Activated CD4-positive, alpha-beta T cell treated with anti-CD3 and anti-CD28 coated beads, Interleukin-2, amount 50 U/mL, for 1 hour (primary cell): ENCODE results near the gene PGS1.
"Not testable (repeated sequence)": the region's sequence is repeated elsewhere in the genome, so short reads cannot be mapped to it uniquely, and the experiment has no call there.

Experiments used
- DNase-seq: peaks from one replicate; pipeline ENCODE4 v3.0.0-alpha.2; 2020

Gene PGS1

GRCh38 chr17:78450696-78451345 is 72.4 kb downstream of the PGS1 start:
- DNase-seq: no peak

GRCh38 chr17:78451753-78452152 is 73.3 kb downstream of the PGS1 start:
- DNase-seq: no peak

DNA sequence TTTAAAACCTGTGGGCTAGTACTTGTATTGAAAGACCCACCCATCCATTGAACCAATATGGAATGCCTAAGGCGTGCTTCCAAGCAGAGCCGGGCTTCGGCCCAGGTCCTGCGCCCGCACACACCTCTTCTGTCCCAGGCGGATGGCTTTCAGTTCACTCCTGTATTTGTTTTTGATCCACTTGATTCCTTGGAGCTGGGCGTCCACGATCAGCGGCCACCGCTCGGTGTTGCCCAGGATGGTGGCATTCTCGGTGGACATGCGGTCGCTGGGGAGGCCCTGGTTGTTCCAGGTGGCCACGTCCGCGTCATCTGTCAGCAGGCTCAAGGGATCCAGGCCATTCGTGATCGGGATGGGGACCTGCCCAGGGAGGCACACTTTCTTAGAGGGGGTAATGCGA is 75.9 kb downstream of the PGS1 start:
- DNase-seq: no peak

DNA sequence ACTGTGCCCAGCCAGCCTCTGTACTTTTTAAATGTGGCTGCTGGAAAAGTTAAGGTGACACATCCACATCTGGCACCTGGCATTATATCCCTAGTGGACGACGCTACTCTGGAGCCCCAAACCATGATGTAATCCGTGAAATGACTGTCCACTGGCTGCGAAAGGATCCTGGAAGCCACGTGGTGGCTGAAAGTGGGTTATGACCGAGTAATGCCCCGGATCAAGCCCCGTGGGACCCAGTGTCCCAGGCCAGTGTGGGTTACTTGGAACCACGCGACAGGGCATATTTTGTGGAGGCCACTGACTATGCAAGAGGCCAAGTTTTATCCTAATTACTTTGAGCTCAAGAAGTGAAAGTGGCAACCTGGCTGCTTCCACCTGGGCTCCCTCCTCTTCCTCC is 79.6 kb downstream of the PGS1 start:
- no peak for DNase-seq

GRCh38 chr17:78458736-78459335 is 80.4 kb downstream of the PGS1 start:
- DNase-seq: no peak

DNA sequence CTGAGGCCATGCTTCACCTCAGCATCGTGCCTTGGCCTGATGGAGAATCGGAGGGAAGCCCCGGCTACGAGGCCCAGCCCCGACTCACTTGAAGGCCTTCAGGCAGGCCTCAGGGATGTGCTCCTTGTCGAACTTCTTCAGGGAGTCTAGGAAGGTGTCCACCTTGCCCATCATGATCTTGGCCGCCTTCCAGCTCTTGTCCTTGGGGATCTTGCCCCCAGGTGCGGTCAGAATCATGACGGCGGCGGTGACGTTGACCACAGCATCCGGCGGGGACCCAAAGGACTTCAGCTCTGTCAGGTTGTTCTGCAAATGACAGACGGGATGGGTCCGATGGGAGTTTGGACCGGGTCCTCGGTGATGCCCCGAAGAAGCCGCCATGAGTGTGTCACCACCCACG is 81.2 kb downstream of the PGS1 start:
- no peak for DNase-seq

GRCh38 chr17:78460176-78460675 is 81.8 kb downstream of the PGS1 start:
- no peak for DNase-seq

DNA sequence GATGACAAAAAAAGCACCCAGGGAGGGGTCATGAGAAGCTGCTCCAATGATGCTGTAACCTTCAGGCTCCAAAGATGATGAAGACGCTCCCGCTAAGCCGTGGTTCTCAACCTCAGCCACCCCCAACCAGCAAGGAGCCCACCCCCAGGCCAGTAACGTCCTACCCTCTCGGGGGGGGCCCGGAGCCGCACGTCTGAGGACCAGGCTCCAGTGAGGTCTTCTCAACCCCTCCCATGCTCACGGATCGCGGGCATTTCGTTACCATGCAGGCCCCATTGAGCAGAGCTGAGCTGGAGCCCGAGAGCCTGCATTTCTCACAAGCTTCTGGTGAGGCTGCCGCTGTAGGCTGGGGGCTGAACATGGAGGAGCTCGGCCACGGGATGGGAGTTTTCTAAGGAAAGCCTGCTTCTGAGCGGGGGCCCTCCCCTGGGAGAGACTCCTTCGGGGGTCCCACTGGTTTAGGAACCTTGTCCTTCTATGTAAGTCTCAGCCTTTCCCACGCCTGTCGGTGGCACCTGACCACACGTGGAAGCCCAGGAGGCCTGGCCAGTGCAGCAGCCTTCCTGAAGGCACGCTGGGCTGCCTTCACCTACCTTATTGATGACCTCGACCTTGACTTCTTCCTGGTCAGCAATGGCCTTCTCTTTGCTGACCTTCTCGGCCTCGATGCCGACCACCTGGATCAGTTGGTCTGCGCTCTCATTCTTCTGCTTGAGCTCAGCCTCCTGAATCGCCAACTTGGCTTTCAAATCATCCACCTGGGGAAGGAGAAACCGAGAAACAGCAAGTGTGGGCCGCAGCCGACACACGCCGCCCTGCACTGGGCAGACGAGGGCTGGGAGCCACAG is 82.7 kb downstream of the PGS1 start:
- DNase-seq: no peak

- DNase-seq: no peak
Observed at GRCh38 chr17:78461799-78462053, 83.3 kb downstream of the PGS1 start.

GRCh38 chr17:78462148-78462547 is 83.7 kb downstream of the PGS1 start:
- no peak for DNase-seq

- not testable (repeated sequence) for DNase-seq
Observed at GRCh38 chr17:78466109-78466785, 87.8 kb downstream of the PGS1 start.

DNA sequence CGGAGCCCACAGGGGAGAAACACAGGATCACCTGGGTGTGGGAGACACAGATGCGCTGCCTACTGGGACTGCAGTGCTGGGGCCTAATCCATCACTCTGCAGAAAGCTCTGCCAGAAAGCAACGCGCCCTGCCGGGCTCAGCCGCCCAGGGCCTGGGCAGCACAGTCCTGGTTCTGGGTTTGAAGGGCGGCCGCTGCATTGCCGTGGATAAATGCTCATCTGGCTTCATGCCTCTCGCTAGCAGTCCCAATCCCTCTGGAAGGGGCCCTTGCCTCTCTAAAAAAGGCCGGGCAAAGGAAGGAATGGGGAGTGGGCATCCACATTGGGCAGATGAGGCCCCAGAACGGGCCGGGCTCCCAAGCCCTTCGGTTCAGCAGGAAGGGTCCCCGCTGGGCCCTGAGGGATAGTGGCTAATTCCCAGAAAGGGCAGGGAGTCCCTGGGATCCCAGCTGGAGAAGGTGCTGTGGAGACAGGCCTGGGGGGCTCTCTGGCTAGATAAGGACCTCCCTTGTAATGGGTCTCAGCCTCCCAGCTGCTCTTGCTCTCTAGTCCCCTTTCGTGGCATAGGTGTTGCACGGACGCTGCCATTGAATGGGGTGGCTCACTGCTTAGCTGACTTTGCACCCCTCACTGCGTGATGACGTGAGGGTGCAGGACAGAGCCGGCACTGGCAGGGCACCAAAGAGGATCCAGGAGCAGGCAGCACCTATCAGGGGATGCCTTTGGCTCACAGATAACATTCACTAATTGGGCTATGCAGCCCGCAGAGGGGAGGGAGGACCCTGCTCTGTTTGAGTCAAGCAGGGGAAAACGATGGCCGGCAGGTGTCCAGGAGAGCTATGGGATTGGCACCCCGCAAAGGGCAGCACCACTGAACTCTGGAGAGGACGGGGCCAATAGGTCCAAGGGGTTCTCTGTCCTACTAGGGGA is 88.6 kb downstream of the PGS1 start:
- no peak for DNase-seq

GRCh38 chr17:78468366-78468765 is 89.9 kb downstream of the PGS1 start:
- DNase-seq: no peak

DNA sequence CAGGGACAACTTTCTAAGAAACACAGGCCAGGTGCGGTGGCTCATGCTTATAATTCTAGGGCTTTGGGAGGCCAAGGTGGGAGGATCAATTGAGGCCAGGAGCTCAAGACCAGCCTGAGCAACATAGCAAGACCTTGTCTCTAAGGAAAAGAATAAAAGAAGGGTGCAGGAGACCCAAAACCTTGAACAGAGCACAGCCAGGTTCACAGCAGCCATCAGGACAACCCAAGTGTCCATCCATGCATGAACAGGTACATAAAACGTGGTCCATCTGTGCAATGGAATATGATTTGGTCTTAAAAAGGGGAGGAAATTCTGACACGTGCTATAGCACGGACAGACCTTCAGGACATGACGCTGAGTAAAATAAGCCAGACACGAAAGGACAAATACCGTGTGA is 91.0 kb downstream of the PGS1 start:
- no peak for DNase-seq

GRCh38 chr17:78471635-78472034 is 93.2 kb downstream of the PGS1 start:
- no peak for DNase-seq

DNA sequence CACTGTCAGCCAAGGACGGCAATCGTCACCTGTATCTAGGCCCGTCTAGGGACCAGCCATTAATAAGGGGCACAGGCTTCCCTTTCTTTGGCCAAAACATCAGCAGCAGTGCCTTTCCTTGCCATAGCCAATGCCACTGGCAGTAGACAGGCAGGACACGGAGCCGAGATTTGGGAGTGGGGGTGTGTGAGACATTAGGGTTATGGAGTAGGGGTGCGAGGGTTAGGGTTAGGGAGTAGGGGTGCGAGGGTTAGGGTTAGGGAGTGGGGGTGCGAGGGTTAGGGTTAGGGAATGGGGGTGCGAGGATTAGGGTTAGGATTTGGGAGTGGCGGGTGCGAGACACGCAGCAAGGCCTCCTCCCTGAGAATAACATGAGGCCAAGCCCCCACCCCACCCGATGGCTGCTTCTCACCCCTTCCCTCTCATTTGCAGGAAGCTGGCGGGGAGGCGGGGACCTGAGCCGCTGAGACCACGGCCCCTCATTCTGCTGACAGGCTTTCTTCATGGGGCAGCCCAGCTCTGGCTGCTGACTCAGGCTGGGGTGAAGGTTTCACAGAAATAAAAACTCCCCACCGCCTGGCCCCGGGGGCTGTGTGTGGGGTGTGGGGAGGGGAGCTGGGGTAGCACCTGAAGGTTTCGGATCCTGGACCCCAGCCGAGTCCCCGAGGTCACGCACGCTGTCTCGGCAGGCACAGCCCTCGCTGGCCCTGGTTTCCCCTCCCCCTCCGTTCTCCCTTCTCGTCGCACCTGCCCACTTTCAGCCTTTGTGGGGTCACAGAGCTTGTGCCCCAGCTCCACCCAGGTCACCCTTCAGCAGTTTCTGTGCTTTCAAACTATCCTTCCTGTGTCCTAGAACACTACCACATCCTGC is 93.8 kb downstream of the PGS1 start:
- no peak for DNase-seq

- no peak for DNase-seq
Observed at GRCh38 chr17:78473951-78474613, 95.6 kb downstream of the PGS1 start.
